22Rv1 (cell line): ENCODE measurements around the gene MC4R.

Experiments
- ZFX ChIP-seq: fragments of 450-650 bp; IDR thresholded peaks from 2 replicates; pipeline ENCODE4 v1.6.1; 2017; ENCODE audit warnings: antibody characterized with exemption, borderline replicate concordance
- TF ChIP-seq, protein P1 (sequence below): fragments of 450-650 bp; IDR thresholded peaks from 2 replicates; pipeline ENCODE4 v1.5.1; 2017; ENCODE audit warnings: mild to moderate bottlenecking

DNA sequence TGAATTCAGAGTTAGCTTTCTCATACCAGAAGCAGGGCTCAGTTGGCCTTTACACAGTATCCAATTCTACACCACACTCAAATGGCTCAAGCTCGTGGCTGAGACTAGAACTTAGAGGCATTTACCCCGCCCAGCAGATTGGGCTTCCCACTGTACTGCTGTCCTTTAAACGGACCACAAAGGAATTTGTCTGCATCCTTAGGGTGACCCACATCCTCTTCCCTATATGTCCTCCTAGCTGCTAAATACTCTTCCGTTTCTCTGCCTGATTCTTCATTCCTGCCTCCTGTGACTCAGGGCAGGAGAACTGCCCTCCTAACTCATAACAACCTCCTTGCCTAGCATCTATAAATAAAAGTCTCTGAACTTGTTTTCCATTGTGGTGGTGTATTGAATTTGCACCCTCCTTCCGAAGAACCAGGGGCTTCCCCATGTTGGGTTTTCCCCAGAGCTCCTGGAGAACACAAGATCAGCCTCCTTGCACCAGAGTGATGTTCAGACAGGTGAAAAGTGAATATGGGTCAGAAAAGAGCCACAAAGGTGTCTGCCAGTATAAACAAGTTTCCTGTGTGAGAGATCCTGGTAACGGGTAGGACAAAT is 32.0 kb upstream of the MC4R start:
- TF ChIP-seq, protein P1, sequence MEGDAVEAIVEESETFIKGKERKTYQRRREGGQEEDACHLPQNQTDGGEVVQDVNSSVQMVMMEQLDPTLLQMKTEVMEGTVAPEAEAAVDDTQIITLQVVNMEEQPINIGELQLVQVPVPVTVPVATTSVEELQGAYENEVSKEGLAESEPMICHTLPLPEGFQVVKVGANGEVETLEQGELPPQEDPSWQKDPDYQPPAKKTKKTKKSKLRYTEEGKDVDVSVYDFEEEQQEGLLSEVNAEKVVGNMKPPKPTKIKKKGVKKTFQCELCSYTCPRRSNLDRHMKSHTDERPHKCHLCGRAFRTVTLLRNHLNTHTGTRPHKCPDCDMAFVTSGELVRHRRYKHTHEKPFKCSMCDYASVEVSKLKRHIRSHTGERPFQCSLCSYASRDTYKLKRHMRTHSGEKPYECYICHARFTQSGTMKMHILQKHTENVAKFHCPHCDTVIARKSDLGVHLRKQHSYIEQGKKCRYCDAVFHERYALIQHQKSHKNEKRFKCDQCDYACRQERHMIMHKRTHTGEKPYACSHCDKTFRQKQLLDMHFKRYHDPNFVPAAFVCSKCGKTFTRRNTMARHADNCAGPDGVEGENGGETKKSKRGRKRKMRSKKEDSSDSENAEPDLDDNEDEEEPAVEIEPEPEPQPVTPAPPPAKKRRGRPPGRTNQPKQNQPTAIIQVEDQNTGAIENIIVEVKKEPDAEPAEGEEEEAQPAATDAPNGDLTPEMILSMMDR = no peak
- TF ChIP-seq ZFX = no peak
